Hematopoietic multipotent progenitor cell treated with erythropoietin and hydrocortisone succinate and interleukin-3 and kit ligand, for 6 days (in vitro differentiated cells): Measurements from ENCODE around the gene BUD23.

Experiments used
- DNase-seq: peaks from one replicate; pipeline ENCODE4 v3.0.0-alpha.2; 2015

Gene BUD23

DNA sequence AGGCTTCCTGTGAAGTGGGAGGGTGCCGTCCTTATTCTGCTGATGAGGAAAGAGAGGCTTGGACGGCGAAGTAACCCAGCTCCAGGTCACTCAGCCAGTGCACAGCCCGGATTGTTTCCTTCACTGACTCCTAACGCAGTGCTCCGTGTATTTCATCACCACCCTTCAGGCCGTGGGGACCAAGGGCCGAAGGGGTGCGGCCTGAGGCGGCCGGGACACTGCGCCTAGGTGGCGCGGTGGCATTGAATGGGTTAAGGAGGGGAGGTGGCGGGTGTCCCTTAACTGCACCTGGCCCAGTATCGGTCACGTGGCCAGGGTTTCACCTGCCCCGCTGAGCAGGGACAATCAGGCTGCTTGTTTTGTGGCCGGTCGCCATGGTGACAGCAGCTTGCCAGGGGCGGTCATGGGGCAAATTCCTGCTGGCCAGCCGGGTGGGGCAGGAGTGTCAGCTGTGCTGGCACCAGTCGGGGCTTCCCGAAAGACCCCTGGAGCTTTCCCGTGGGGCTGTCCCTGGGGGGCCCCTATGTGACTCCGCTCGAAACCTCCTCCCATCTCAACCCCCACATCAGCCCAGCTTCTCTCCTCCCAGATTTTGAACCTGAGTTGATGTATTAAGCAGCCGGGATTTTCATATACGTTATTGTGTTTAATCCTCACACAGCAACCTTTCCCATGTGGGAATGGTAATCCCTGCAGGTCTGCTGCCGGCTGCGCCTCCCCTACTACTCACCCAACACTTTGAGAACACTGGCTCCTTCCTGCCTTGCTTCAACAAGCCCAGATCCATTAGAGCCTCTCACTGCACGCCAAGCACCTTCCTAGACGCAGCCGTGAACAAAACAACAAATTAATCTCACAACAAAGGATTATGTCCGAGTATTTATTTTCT is 59.6 kb downstream of the BUD23 start:
- no peak for DNase-seq

DNA sequence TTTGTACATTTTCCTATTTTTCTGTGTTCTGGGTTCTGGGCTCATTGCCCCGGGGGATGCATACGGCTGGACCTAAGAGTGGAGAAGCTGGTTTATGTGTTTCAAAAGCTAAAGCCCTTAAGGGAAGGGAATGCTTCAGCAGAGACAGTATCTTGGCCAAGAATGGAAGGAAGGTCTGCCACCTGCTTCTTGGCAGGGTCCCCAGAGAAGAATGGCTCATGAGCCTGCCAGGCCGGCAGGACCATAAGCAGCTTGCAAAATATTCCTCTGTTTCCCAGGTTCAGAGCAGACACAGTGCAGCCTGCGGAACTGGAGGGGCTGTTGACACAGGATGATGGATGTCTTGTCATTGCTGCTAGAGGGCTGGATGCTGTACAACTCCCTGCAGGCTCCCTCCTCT is 63.0 kb downstream of the BUD23 start:
- DNase-seq: no peak
